H1 (cell line): Measurements from ENCODE around the gene ST6GALNAC5. TPM values are rescaled to one million over a fixed set of nuclear protein-coding genes. Genes with fewer than 3 reads are reported as not detected.

Source experiments
- CTCF ChIA-PET: fragments of 300-600 bp; sonication (Branson Sonifier 250); formaldehyde crosslinking; loops from one replicate; lab custom pipeline; 2021; ENCODE audit not compliant: partially characterized antibody; lab: Charles Lee
- POLR2A ChIA-PET: fragments of 300-600 bp; sonication (Branson Sonifier 250); formaldehyde crosslinking; loops from one replicate; lab custom pipeline; 2021; ENCODE audit warnings: inconsistent platforms; ENCODE audit not compliant: partially characterized antibody; lab: Charles Lee
- DNase-seq, 2 experiments: peaks; one replicate each; pipeline versions ENCODE4 v3.0.0 to v3.0.0-alpha.2; 2010 to 2022; ENCODE audit warnings: low spot score in 2 of 2, low read depth in 1 of 2, mixed read lengths in 1 of 2
- FAIRE-seq: peaks from 2 replicates; lab custom pipeline; 2011; peaks lifted over from hg19 to GRCh38; lab: Jason Lieb, UNC
- H2AFZ ChIP-seq: 2 replicates; pipeline ENCODE4 v1.8.1; 2012; ENCODE audit warnings: low read length, inconsistent platforms
- H2AK5ac ChIP-seq: 2 replicates; pipeline ENCODE4 v1.6.1; 2013; ENCODE audit warnings: low read depth, low read length
- H2BK120ac ChIP-seq: replicated peaks from 2 replicates; pipeline ENCODE3; 2013; ENCODE audit warnings: low read depth, low read length, inconsistent platforms
- H2BK12ac ChIP-seq: 2 replicates; pipeline ENCODE4 v1.6.1; 2013; ENCODE audit warnings: low read depth, low read length
- H2BK15ac ChIP-seq: 2 replicates; pipeline ENCODE4 v1.6.1; 2013; ENCODE audit warnings: low read length
- H2BK20ac ChIP-seq: 2 replicates; pipeline ENCODE4 v1.6.1; 2013; ENCODE audit warnings: low read length
- H2BK5ac ChIP-seq: 2 replicates; pipeline ENCODE4 v1.6.1; 2013; ENCODE audit warnings: low read depth, low read length
- H3K14ac ChIP-seq: 2 replicates; pipeline ENCODE4 v1.6.1; 2013; ENCODE audit warnings: inconsistent platforms; ENCODE audit not compliant: insufficient read length
- H3K18ac ChIP-seq: 2 replicates; pipeline ENCODE4 v1.6.1; 2013; ENCODE audit warnings: low read length; ENCODE audit errors: extremely low read depth
- H3K23ac ChIP-seq: 2 replicates; pipeline ENCODE4 v1.6.1; 2013; ENCODE audit warnings: inconsistent platforms; ENCODE audit not compliant: insufficient read length
- H3K23me2 ChIP-seq: 2 replicates; pipeline ENCODE4 v1.6.1; 2013; ENCODE audit warnings: low read depth, low read length
- H3K27ac ChIP-seq: 2 replicates; pipeline ENCODE4 v1.6.1; 2011; ENCODE audit warnings: low read depth, low read length, inconsistent platforms
- H3K27me3 ChIP-seq, 4 experiments: replicated peaks in 1 of 4; 1 replicate in 1 of 4; 2 replicates in 3 of 4; pipeline versions ENCODE4 v1.6.1 to v1.8.1; 2011 to 2013; ENCODE audit warnings: low read length in 3 of 4, mild to moderate bottlenecking in 3 of 4, inconsistent platforms in 2 of 4, mixed read lengths in 2 of 4, moderate library complexity in 1 of 4; ENCODE audit not compliant: control insufficient read depth in 3 of 4, insufficient read depth in 3 of 4; ENCODE audit errors: extremely low read depth in 1 of 4
- H3K36me3 ChIP-seq, 4 experiments: 2 replicates each; pipeline versions ENCODE4 v1.6.1 to v1.8.1; 2011 to 2013; ENCODE audit warnings: mild to moderate bottlenecking in 4 of 4, low read length in 3 of 4, moderate library complexity in 2 of 4, control low read depth in 1 of 4, inconsistent platforms in 1 of 4; ENCODE audit not compliant: insufficient read depth in 4 of 4, control insufficient read depth in 2 of 4
- H3K4ac ChIP-seq: replicated peaks from 2 replicates; pipeline ENCODE3; 2013; ENCODE audit warnings: low read length, low read depth, mixed read lengths, inconsistent platforms; ENCODE audit not compliant: insufficient read length
- H3K4me1 ChIP-seq, 4 experiments: replicated peaks in 1 of 4; 1 replicate in 1 of 4; 2 replicates in 3 of 4; pipeline versions ENCODE4 v1.6.1 to v1.8.1; 2011 to 2013; ENCODE audit warnings: low read length in 3 of 4, inconsistent platforms in 2 of 4, mixed read lengths in 1 of 4; ENCODE audit not compliant: insufficient read depth in 4 of 4, control insufficient read depth in 3 of 4
- H3K4me2 ChIP-seq, 2 experiments: 2 replicates each; pipeline versions ENCODE4 v1.6.1 to v1.8.1; 2011 to 2013; ENCODE audit warnings: low read depth in 2 of 2, low read length in 2 of 2, control low read depth in 1 of 2, inconsistent platforms in 1 of 2, mild to moderate bottlenecking in 1 of 2; ENCODE audit not compliant: insufficient read depth in 1 of 2
- H3K4me3 ChIP-seq, 4 experiments: fragments of 200-600, 300-600 bp in 1 of 4; sonication (generic), shearing (Covaris generic), sonication (Bioruptor Twin) in 1 of 4; 2 replicates each; pipeline versions ENCODE4 v1.5.1 to v1.8.1; 2011 to 2016; ENCODE audit warnings: low read length in 4 of 4, low read depth in 3 of 4, control low read depth in 2 of 4, inconsistent platforms in 2 of 4, mild to moderate bottlenecking in 2 of 4, mixed read lengths in 1 of 4, moderate library complexity in 1 of 4; ENCODE audit not compliant: insufficient read depth in 2 of 4; ENCODE audit errors: extremely low read depth in 1 of 4
- H3K56ac ChIP-seq: replicated peaks from 2 replicates; pipeline ENCODE3; 2013; ENCODE audit warnings: low read depth, mild to moderate bottlenecking, mixed read lengths, low read length, inconsistent platforms; ENCODE audit not compliant: insufficient read length
- H3K79me1 ChIP-seq: 2 replicates; pipeline ENCODE4 v1.6.1; 2013; ENCODE audit warnings: low read depth, low read length, control low read depth
- H3K79me2 ChIP-seq, 2 experiments: 2 replicates each; pipeline versions ENCODE4 v1.6.1 to v1.8.1; 2012 to 2013; ENCODE audit warnings: low read length in 2 of 2, mild to moderate bottlenecking in 2 of 2, inconsistent platforms in 1 of 2; ENCODE audit not compliant: insufficient read depth in 2 of 2, control insufficient read depth in 1 of 2
- H3K9ac ChIP-seq, 4 experiments: replicated peaks in 1 of 4; 1 replicate in 1 of 4; 2 replicates in 3 of 4; pipeline versions ENCODE4 v1.6.1 to v1.8.1; 2011 to 2013; ENCODE audit warnings: low read depth in 3 of 4, low read length in 3 of 4, control low read depth in 2 of 4, mild to moderate bottlenecking in 2 of 4, moderate library complexity in 2 of 4, inconsistent platforms in 1 of 4; ENCODE audit errors: extremely low read depth in 1 of 4
- H3K9me3 ChIP-seq, 2 experiments: 2 replicates each; pipeline versions ENCODE4 v1.6.1 to v1.8.1; 2012 to 2013; ENCODE audit warnings: mild to moderate bottlenecking in 2 of 2, moderate library complexity in 2 of 2, control low read depth in 1 of 2, inconsistent platforms in 1 of 2, low read depth in 1 of 2, low read length in 1 of 2, mixed read lengths in 1 of 2; ENCODE audit not compliant: insufficient read depth in 2 of 2
- H4K20me1 ChIP-seq, 2 experiments: replicated peaks in 1 of 2; 2 replicates each; pipeline versions ENCODE3 to v1.8.1; 2011 to 2013; ENCODE audit warnings: inconsistent platforms in 2 of 2, low read length in 2 of 2, mild to moderate bottlenecking in 1 of 2; ENCODE audit not compliant: insufficient read depth in 2 of 2, control insufficient read depth in 1 of 2
- H4K5ac ChIP-seq: 2 replicates; pipeline ENCODE4 v1.6.1; 2013; ENCODE audit warnings: low read length, low read depth, mixed read lengths, inconsistent platforms; ENCODE audit not compliant: insufficient read length
- H4K8ac ChIP-seq: 2 replicates; pipeline ENCODE4 v1.8.0; 2013; ENCODE audit warnings: mild to moderate bottlenecking, moderate library complexity, low read length, inconsistent platforms; ENCODE audit not compliant: insufficient read depth; ENCODE audit errors: extremely low read depth
- H4K91ac ChIP-seq: replicated peaks from 2 replicates; pipeline ENCODE3; 2013; ENCODE audit warnings: low read length, mixed read lengths, inconsistent platforms; ENCODE audit not compliant: insufficient read length
- CBX5 ChIP-seq: fragments of 300-800, 300-1000 bp; sonication (generic); IDR thresholded peaks from 2 replicates; pipeline ENCODE4 v1.7.1; 2016; ENCODE audit warnings: antibody characterized with exemption, low read length, low read depth
- CTBP2 ChIP-seq: IDR thresholded peaks from 2 replicates; pipeline ENCODE4 v1.7.0; 2011; ENCODE audit warnings: borderline replicate concordance, mild to moderate bottlenecking, moderate library complexity, mixed read lengths, low read length; ENCODE audit not compliant: insufficient read depth, insufficient read length
- E2F6 ChIP-seq: IDR thresholded peaks from 2 replicates; pipeline ENCODE4 v1.6.1; 2012; ENCODE audit warnings: inconsistent platforms
- EGR1 ChIP-seq: IDR thresholded peaks from 2 replicates; pipeline ENCODE4 v1.6.1; 2011; ENCODE audit warnings: low read depth, low read length, borderline replicate concordance
- KDM4A ChIP-seq: IDR thresholded peaks from one replicate; pipeline ENCODE4 v1.7.1; 2012; ENCODE audit warnings: low read depth, mild to moderate bottlenecking, moderate library complexity, low read length, inconsistent platforms; ENCODE audit not compliant: severe bottlenecking
- MAFK ChIP-seq: IDR thresholded peaks from 2 replicates; pipeline ENCODE4 v1.6.1; 2012; ENCODE audit warnings: low read depth, mild to moderate bottlenecking, improper control_type of control experiment, low read length
- POLR2AphosphoS5 ChIP-seq: IDR thresholded peaks from 2 replicates; pipeline ENCODE4 v1.6.1; 2011; ENCODE audit warnings: low read depth, low read length
- SUZ12 ChIP-seq: fragments of 200-600 bp; sonication (generic); IDR thresholded peaks from 2 replicates; pipeline ENCODE4 v1.6.1; 2012; ENCODE audit warnings: mild to moderate bottlenecking, inconsistent platforms, low read length, moderate library complexity, mixed read lengths
- TAF1 ChIP-seq: IDR thresholded peaks from 2 replicates; pipeline ENCODE4 v1.6.1; 2011; ENCODE audit warnings: mild to moderate bottlenecking, low read depth, low read length
- TEAD4 ChIP-seq: IDR thresholded peaks from 2 replicates; pipeline ENCODE4 v1.6.1; 2012; ENCODE audit warnings: low read depth, low read length, inconsistent platforms, mixed read lengths
- WGBS, 2 experiments: shearing (Covaris generic) in 1 of 2; methylation state at CpG; one replicate each; pipeline versions ENCODE4 v1.1.6 to v1.1.7; 2013 to 2015; ENCODE audit warnings: low lambda C conversion rate in 2 of 2, mixed read lengths in 2 of 2, inconsistent platforms in 1 of 2, low coverage in 1 of 2, missing lambda C conversion rate in 1 of 2; ENCODE audit not compliant: insufficient replicate concordance in 2 of 2, insufficient coverage in 1 of 2, insufficient read length in 1 of 2; ENCODE audit errors: extremely low coverage in 1 of 2, missing lambda C conversion rate in 1 of 2; 5-methylcytosine and 5-hydroxymethylcytosine counted together
- polyA plus RNA-seq, 7 experiments: library from polyadenylated mRNA; depleted of rRNA in 3 of 7; stranded (reverse) in 5 of 7; unstranded in 2 of 7; fragments of >200 nt in 5 of 7; fragments of 200-250 nt in 2 of 7; gene quantifications; 1 replicate in 5 of 7; 2 replicates in 1 of 7; 4 replicates in 1 of 7; pipeline versions ENCODE4 v1.2.1 to v1.2.3, GENCODE V29; 2011 to 2013; ENCODE audit warnings: missing spikeins in 2 of 7, mixed read lengths in 2 of 7
- total RNA-seq: library from RNA; stranded (reverse); fragmentation: NEBNext Ultra II Directional; extraction: Animal tissue kit (Norgen Biotek cat#: 25700); gene quantifications from 2 replicates; pipeline ENCODE4 v1.2.1, GENCODE V29; 2021

Gene ST6GALNAC5
- total and polyA plus RNA-seq, 2 of the 8 experiments (the other 6 are each of a cell fraction or from before 2014, with no cell fraction given) = 6.2 to 7.3 TPM

GRCh38 chr1:77027847-77028246 is 160.6 kb downstream of the ST6GALNAC5 start:
- Histone ChIP-seq H3K23ac (no peak overlapping the region), H2AK5ac (no peak overlapping the region), H3K36me3 (no peaks in the 10 kb centered on the region), H2AFZ (no peak overlapping the region), H2BK5ac (no peak overlapping the region), H3K27me3 (no peaks in the 10 kb centered on the region), H4K20me1 (no peaks in the 10 kb centered on the region), H2BK120ac (no peak overlapping the region), H2BK20ac (no peak overlapping the region), H3K18ac (no peak overlapping the region), H3K9ac (no peak overlapping the region), H3K79me2 (no peaks in the 10 kb centered on the region), H2BK12ac (no peak overlapping the region), H3K4me3 (no peak overlapping the region), H4K91ac (no peak overlapping the region), H4K8ac (no peak overlapping the region), H2BK15ac (no peak overlapping the region), H3K14ac (no peak overlapping the region), H3K27ac (no peak overlapping the region), H3K4me2 (no peak overlapping the region), H3K56ac (no peak overlapping the region), H3K9me3 (no peaks in the 10 kb centered on the region), H3K23me2 (no peaks in the 10 kb centered on the region), H4K5ac (no peak overlapping the region), H3K79me1 (no peaks in the 10 kb centered on the region), H3K4me1 (peaks cover 0 to 5% (median 2%) of the 10 kb centered on the region in 4 experiments; a peak in 4 of 7 replicates), H3K4ac (no peak overlapping the region)
- CTCF ChIA-PET = interaction anchor here (0.8 to 1.9 kb wide), 4 partner anchors 12 to 56 kb away, joined by 3 to 5 read pairs (median 4); no protein-coding TSS in a partner anchor
- 84% methylated on average over 1 of the region's 1 CpG; no CpG with 5 or more reads in 1 of the 2 experiments for WGBS, 2 experiments
- DNase-seq (no peak), FAIRE-seq (no peak)
- TF ChIP-seq SUZ12 (no peak), CTBP2 (no peak), E2F6 (no peak), KDM4A (no peak), TEAD4 (no peak), POLR2AphosphoS5 (no peak), CBX5 (no peak), MAFK (no peak), EGR1 (no peak), TAF1 (no peak)
- POLR2A ChIA-PET = interaction anchor here (0.5 to 1.6 kb wide), 2 partner anchors 13 to 944 kb away, joined by 3 to 5 read pairs; no protein-coding TSS in a partner anchor
